HepG2 (cell line): ENCODE results near the gene RPS6KA3.

ENCODE experiments used
- ATF1 ChIP-seq: IDR thresholded peaks from 2 replicates; pipeline ENCODE4 v1.6.1; 2016; ENCODE audit warnings: mild to moderate bottlenecking, control low read depth
- MAFK ChIP-seq, 2 experiments: IDR thresholded peaks in 1 of 2; conservative IDR thresholded peaks in 1 of 2; 2 replicates each; pipeline ENCODE4 v1.6.1; 2011; ENCODE audit warnings: improper control_type of control experiment in 2 of 2, low read length in 2 of 2
- NFATC3 ChIP-seq: sonication (generic); formaldehyde crosslinking; IDR thresholded peaks from 2 replicates; pipeline ENCODE4 v1.5.1; 2020; ENCODE audit warnings: mild to moderate bottlenecking, missing genetic modification reagents
- POLR2A ChIP-seq, 2 experiments: IDR thresholded peaks; 2 replicates each; pipeline ENCODE4 v1.6.1; 2011; ENCODE audit warnings: low read depth in 2 of 2, low read length in 2 of 2, mild to moderate bottlenecking in 1 of 2, moderate library complexity in 1 of 2; ENCODE audit not compliant: insufficient read depth in 1 of 2
- POLR2AphosphoS2 ChIP-seq: IDR thresholded peaks from 2 replicates; pipeline ENCODE4 v1.6.1; 2011; ENCODE audit warnings: low read depth, low read length, improper control_type of control experiment
- ZNF124 ChIP-seq: sonication (generic); formaldehyde crosslinking; IDR thresholded peaks from 2 replicates; pipeline ENCODE4 v1.4.0; 2020; ENCODE audit warnings: missing genetic modification reagents
- ZNF232 ChIP-seq: sonication (generic); formaldehyde crosslinking; IDR thresholded peaks from 2 replicates; pipeline ENCODE4 v1.4.0; 2020; ENCODE audit warnings: missing genetic modification reagents, borderline replicate concordance
- ZNF263 ChIP-seq: sonication (generic); formaldehyde crosslinking; IDR thresholded peaks from 2 replicates; pipeline ENCODE4 v1.4.0; 2020; ENCODE audit warnings: missing genetic modification reagents
- ZNF343 ChIP-seq: sonication (generic); formaldehyde crosslinking; IDR thresholded peaks from 2 replicates; pipeline ENCODE4 v1.4.0; 2020; ENCODE audit warnings: mild to moderate bottlenecking, missing genetic modification reagents
- TF ChIP-seq, protein P1 (sequence below): sonication (generic); formaldehyde crosslinking; IDR thresholded peaks from 2 replicates; pipeline ENCODE4 v1.5.0; 2020; ENCODE audit warnings: mild to moderate bottlenecking, missing genetic modification reagents, moderate library complexity
- TF ChIP-seq, protein P2 (sequence below), 2 experiments: sonication (generic) in 1 of 2; formaldehyde crosslinking in 1 of 2; IDR thresholded peaks; 2 replicates each; pipeline versions ENCODE4 v1.4.0 to v1.6.1; 2016 to 2020; ENCODE audit warnings: borderline replicate concordance in 1 of 2, low read depth in 1 of 2, mild to moderate bottlenecking in 1 of 2, missing genetic modification reagents in 1 of 2
- TF ChIP-seq, protein P3 (sequence below): IDR thresholded peaks from 2 replicates; pipeline ENCODE4 v1.6.1; 2012; ENCODE audit warnings: inconsistent platforms
- TF ChIP-seq, protein P4 (sequence below): sonication (generic); formaldehyde crosslinking; IDR thresholded peaks from 2 replicates; pipeline ENCODE4 v1.4.0; 2020; ENCODE audit warnings: mild to moderate bottlenecking, missing genetic modification reagents

DNA sequence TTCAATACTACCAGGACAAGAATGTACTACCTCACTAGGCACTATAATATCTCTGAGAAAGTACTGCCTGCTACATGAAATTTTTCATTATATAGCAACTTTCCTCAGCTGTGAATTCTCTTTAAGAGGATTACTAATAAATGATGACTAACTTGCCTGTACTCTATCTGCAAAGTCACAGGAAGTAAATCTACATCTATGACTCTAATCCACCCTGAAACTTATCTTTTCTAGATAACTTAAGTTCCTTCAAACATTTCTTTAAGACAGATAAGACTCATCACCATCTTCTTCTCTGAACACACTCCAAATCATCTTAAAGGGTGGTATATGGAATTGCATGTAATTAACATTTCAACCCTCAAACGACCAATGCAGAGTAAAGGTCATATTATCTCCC, 28.8 kb downstream of the RPS6KA3 start:
- TF ChIP-seq NFATC3 (CRISPR knock-in tag) (no peak), POLR2A (IDR thresholded peaks at IDR 0.05; ENCODE audit: insufficient read depth in 1 of 2, low read depth in 2 of 2, low read length in 2 of 2) (no peak), ZNF343 (CRISPR knock-in tag) (no peak), POLR2AphosphoS2 (no peak), ATF1 (CRISPR knock-in tag) (no peak), MAFK (conservative IDR thresholded peaks at IDR 0.05 in 1 of 2, IDR thresholded peaks at IDR 0.05 in 1 of 2; ENCODE audit: low read length in 2 of 2) (no peak), ZNF124 (no peak), ZNF232 (CRISPR knock-in tag) (no peak), ZNF263 (no peak)
- TF ChIP-seq, protein P1, sequence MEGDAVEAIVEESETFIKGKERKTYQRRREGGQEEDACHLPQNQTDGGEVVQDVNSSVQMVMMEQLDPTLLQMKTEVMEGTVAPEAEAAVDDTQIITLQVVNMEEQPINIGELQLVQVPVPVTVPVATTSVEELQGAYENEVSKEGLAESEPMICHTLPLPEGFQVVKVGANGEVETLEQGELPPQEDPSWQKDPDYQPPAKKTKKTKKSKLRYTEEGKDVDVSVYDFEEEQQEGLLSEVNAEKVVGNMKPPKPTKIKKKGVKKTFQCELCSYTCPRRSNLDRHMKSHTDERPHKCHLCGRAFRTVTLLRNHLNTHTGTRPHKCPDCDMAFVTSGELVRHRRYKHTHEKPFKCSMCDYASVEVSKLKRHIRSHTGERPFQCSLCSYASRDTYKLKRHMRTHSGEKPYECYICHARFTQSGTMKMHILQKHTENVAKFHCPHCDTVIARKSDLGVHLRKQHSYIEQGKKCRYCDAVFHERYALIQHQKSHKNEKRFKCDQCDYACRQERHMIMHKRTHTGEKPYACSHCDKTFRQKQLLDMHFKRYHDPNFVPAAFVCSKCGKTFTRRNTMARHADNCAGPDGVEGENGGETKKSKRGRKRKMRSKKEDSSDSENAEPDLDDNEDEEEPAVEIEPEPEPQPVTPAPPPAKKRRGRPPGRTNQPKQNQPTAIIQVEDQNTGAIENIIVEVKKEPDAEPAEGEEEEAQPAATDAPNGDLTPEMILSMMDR (CRISPR knock-in tag): no peak
- TF ChIP-seq, protein P2, sequence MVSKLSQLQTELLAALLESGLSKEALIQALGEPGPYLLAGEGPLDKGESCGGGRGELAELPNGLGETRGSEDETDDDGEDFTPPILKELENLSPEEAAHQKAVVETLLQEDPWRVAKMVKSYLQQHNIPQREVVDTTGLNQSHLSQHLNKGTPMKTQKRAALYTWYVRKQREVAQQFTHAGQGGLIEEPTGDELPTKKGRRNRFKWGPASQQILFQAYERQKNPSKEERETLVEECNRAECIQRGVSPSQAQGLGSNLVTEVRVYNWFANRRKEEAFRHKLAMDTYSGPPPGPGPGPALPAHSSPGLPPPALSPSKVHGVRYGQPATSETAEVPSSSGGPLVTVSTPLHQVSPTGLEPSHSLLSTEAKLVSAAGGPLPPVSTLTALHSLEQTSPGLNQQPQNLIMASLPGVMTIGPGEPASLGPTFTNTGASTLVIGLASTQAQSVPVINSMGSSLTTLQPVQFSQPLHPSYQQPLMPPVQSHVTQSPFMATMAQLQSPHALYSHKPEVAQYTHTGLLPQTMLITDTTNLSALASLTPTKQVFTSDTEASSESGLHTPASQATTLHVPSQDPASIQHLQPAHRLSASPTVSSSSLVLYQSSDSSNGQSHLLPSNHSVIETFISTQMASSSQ (IDR thresholded peaks at IDR 0.05; ENCODE audit: low read depth): no peak
- TF ChIP-seq, protein P2 (CRISPR knock-in tag; IDR thresholded peaks at IDR 0.05; ENCODE audit: borderline replicate concordance): no peak
- TF ChIP-seq, protein P3, sequence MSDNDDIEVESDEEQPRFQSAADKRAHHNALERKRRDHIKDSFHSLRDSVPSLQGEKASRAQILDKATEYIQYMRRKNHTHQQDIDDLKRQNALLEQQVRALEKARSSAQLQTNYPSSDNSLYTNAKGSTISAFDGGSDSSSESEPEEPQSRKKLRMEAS: no peak
- TF ChIP-seq, protein P4, sequence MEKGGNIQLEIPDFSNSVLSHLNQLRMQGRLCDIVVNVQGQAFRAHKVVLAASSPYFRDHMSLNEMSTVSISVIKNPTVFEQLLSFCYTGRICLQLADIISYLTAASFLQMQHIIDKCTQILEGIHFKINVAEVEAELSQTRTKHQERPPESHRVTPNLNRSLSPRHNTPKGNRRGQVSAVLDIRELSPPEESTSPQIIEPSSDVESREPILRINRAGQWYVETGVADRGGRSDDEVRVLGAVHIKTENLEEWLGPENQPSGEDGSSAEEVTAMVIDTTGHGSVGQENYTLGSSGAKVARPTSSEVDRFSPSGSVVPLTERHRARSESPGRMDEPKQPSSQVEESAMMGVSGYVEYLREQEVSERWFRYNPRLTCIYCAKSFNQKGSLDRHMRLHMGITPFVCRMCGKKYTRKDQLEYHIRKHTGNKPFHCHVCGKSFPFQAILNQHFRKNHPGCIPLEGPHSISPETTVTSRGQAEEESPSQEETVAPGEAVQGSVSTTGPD (CRISPR knock-in tag): no peak
